ENCODE results near the gene PTPRE. TPM values are rescaled to one million over a fixed set of nuclear protein-coding genes. Genes with fewer than 3 reads are reported as not detected.

PTPRE gene
- total and polyA plus RNA-seq, 2 of the 4 experiments (the other 2 are of a cell fraction): 0.34 to 0.54 TPM

GRCh38 chr10:128086003-128086863 is 179.3 kb downstream of the PTPRE start:
- no peaks in the 10 kb centered on the region for H3K36me3 ChIP-seq (ENCODE audit: control insufficient read depth, insufficient read depth, low read length)
- DNase-seq (no peak), ATAC-seq (ENCODE audit: low read depth) (no peak)
- H3K4me3 ChIP-seq (ENCODE audit: insufficient read depth, low read depth, low read length): no peak overlapping the region
- H3K4me1 ChIP-seq (ENCODE audit: control insufficient read depth, insufficient read depth, low read length): no peaks in the 10 kb centered on the region
- H4K8ac ChIP-seq (ENCODE audit: low read depth in 2 of 2, low read length in 2 of 2): no peak overlapping the region
- no peak overlapping the region for H3K23ac ChIP-seq (ENCODE audit: low read depth, low read length)
- no peak overlapping the region for H4K91ac ChIP-seq (ENCODE audit: insufficient read depth, low read depth, low read length)
- H2AFZ ChIP-seq (replicated peaks; ENCODE audit: low read length, poor library complexity): peak overlapping the region; percentile 46
- no peak overlapping the region for H3K56ac ChIP-seq (ENCODE audit: extremely low read depth, insufficient read depth, low read length)
- H3K27ac ChIP-seq (ENCODE audit: insufficient read depth, low read length): no peak overlapping the region
- CTCF ChIA-PET: interaction anchor here (0.6 kb wide), 1 partner anchor 294 kb away, joined by 3 read pairs; no protein-coding TSS in a partner anchor
- 63% methylated on average over 3 of the region's 10 CpGs; no CpG with 5 or more reads in 1 of the 2 experiments for WGBS, 2 experiments (ENCODE audit: extremely low coverage in 2 of 2, insufficient read length in 1 of 2)
- no peak overlapping the region for H2AK5ac ChIP-seq (ENCODE audit: low read depth, low read length)
- H3K14ac ChIP-seq (replicated peaks; ENCODE audit: low read depth, low read length): no peak overlapping the region
- H2BK120ac ChIP-seq (ENCODE audit: low read depth, low read length): no peak overlapping the region
- no peaks in the 10 kb centered on the region for H3K79me1 ChIP-seq (ENCODE audit: low read depth in 1 of 2, low read length in 2 of 2)
- BruUV-seq (replicated peaks): no TSS peak
- H2BK15ac ChIP-seq (ENCODE audit: low read depth, low read length): no peak overlapping the region
- no peak overlapping the region for H3K4ac ChIP-seq (ENCODE audit: low read depth, low read length)
- H3K4me2 ChIP-seq (ENCODE audit: low read depth, low read length): no peak overlapping the region
- dilution Hi-C loops (cut with HindIII; ENCODE audit: low sequenced_read_pairs, unreplicated experiment) (no loop called here), in situ Hi-C loops (cut with MboI; ENCODE audit: low sequenced_read_pairs) (no loop called here), intact Hi-C loops (cut with micrococcal nuclease) (no loop called here)
- TF ChIP-seq RFX5 (IDR thresholded peaks at IDR 0.05; ENCODE audit: low read depth, low read length): no peak
- TF ChIP-seq RCOR1 (IDR thresholded peaks at IDR 0.05; ENCODE audit: insufficient replicate concordance, low read length): no peak
- no peak for TF ChIP-seq SMC3 (IDR thresholded peaks at IDR 0.05; ENCODE audit: low read depth, low read length)
- TF ChIP-seq MAFK (IDR thresholded peaks at IDR 0.05; ENCODE audit: low read depth, low read length): no peak
- TF ChIP-seq, protein P1, sequence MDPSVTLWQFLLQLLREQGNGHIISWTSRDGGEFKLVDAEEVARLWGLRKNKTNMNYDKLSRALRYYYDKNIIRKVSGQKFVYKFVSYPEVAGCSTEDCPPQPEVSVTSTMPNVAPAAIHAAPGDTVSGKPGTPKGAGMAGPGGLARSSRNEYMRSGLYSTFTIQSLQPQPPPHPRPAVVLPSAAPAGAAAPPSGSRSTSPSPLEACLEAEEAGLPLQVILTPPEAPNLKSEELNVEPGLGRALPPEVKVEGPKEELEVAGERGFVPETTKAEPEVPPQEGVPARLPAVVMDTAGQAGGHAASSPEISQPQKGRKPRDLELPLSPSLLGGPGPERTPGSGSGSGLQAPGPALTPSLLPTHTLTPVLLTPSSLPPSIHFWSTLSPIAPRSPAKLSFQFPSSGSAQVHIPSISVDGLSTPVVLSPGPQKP (IDR thresholded peaks at IDR 0.05; ENCODE audit: borderline replicate concordance, low read depth, low read length): no peak
- TF ChIP-seq, protein P2, sequence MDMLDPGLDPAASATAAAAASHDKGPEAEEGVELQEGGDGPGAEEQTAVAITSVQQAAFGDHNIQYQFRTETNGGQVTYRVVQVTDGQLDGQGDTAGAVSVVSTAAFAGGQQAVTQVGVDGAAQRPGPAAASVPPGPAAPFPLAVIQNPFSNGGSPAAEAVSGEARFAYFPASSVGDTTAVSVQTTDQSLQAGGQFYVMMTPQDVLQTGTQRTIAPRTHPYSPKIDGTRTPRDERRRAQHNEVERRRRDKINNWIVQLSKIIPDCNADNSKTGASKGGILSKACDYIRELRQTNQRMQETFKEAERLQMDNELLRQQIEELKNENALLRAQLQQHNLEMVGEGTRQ (IDR thresholded peaks at IDR 0.05; ENCODE audit: low read depth, low read length): no peak
- TF ChIP-seq CTCF (conservative IDR thresholded peaks at IDR 0.05; ENCODE audit: low read depth, low read length): no peak
- no peak for TF ChIP-seq FOS (IDR thresholded peaks at IDR 0.05; ENCODE audit: low read depth, low read length)
- H3K9ac ChIP-seq (ENCODE audit: low read depth, low read length): no peak overlapping the region
- no peaks in the 10 kb centered on the region for H3K9me3 ChIP-seq (ENCODE audit: control insufficient read depth, insufficient read depth, low read length)
- no peak overlapping the region for H2AK9ac ChIP-seq (replicated peaks; ENCODE audit: low read depth, low read length, poor library complexity)
- peaks cover under 1% of the 10 kb centered on the region; the same call in 1 of the 2 replicates for H3K27me3 ChIP-seq (ENCODE audit: control insufficient read depth, insufficient read depth, low read length)
- H4K5ac ChIP-seq (ENCODE audit: low read depth, low read length): no peak overlapping the region
- POLR2A ChIA-PET (ENCODE audit: unreplicated experiment): no interaction called here
- H2BK5ac ChIP-seq (ENCODE audit: low read depth, low read length, poor library complexity, severe bottlenecking): no peak overlapping the region
- no peak overlapping the region for H2BK20ac ChIP-seq (ENCODE audit: low read depth, low read length)
- no peak overlapping the region for H3K18ac ChIP-seq (ENCODE audit: low read depth, low read length)
- H4K20me1 ChIP-seq (ENCODE audit: insufficient read depth, low read length): no peaks in the 10 kb centered on the region
- no peaks in the 10 kb centered on the region for H3K9me1 ChIP-seq (ENCODE audit: insufficient read depth, low read length)
